IMR-90 (cell line): ENCODE measurements around the gene PLCH1.

Experiments
- CEBPB ChIP-seq: IDR thresholded peaks from 2 replicates; pipeline ENCODE4 v1.6.1; 2012; ENCODE audit warnings: low read depth, low read length, improper control_type of control experiment
- MXI1 ChIP-seq: IDR thresholded peaks from 2 replicates; pipeline ENCODE4 v1.6.1; 2012; ENCODE audit warnings: low read depth, mild to moderate bottlenecking, low read length, moderate library complexity, borderline replicate concordance
- RAD21 ChIP-seq: IDR thresholded peaks from 2 replicates; pipeline ENCODE4 v1.6.1; 2012; ENCODE audit warnings: low read length, improper control_type of control experiment
- RFX5 ChIP-seq: IDR thresholded peaks from 2 replicates; pipeline ENCODE4 v1.8.0; 2012; ENCODE audit warnings: low read depth, mild to moderate bottlenecking, low read length, moderate library complexity
- TF ChIP-seq, protein P1 (sequence below): conservative IDR thresholded peaks from 2 replicates; pipeline ENCODE4 v1.5.1; 2012; ENCODE audit warnings: mild to moderate bottlenecking, low read depth, low read length, improper control_type of control experiment

DNA sequence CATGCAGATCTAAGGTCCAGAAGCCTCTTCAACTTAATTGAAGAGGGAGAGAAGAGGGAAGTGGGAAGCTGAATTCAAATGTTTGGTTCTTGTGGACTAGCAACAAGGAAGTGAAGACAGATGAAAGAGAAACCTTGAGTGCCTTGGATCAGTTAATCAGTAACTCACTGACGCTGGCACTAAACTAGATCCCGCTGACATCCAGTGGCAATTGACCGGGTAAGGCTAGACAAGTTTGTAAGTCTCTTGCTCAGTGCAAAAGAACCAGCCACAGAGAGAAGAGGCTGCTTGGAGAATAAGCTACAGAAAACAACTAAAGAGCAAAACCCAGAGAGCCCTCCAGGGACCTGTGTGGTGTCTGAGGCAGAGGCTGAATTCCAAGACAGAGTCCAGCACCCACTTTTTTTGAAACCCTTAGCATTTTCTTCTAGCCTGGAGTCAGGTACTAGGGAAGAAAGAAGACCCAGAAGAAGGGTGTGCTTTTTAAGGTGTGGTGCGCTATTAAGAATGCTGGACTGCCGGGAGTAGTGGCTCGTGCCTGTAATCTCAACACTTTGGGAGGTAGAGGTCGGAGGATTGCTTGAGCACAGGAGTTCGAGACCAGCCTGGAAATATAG, 6.9 kb downstream of the PLCH1 start:
- TF ChIP-seq, protein P1, sequence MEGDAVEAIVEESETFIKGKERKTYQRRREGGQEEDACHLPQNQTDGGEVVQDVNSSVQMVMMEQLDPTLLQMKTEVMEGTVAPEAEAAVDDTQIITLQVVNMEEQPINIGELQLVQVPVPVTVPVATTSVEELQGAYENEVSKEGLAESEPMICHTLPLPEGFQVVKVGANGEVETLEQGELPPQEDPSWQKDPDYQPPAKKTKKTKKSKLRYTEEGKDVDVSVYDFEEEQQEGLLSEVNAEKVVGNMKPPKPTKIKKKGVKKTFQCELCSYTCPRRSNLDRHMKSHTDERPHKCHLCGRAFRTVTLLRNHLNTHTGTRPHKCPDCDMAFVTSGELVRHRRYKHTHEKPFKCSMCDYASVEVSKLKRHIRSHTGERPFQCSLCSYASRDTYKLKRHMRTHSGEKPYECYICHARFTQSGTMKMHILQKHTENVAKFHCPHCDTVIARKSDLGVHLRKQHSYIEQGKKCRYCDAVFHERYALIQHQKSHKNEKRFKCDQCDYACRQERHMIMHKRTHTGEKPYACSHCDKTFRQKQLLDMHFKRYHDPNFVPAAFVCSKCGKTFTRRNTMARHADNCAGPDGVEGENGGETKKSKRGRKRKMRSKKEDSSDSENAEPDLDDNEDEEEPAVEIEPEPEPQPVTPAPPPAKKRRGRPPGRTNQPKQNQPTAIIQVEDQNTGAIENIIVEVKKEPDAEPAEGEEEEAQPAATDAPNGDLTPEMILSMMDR = no peak
- TF ChIP-seq CEBPB (no peak), RFX5 (no peak), RAD21 (no peak), MXI1 (no peak)
